HS-5 (cell line): Measurements from ENCODE around the gene SASH1.

ENCODE experiments used
- DNase-seq: peaks from one replicate; pipeline ENCODE4 v3.0.0-alpha.2; 2012; ENCODE audit warnings: low read depth

Gene SASH1

DNA sequence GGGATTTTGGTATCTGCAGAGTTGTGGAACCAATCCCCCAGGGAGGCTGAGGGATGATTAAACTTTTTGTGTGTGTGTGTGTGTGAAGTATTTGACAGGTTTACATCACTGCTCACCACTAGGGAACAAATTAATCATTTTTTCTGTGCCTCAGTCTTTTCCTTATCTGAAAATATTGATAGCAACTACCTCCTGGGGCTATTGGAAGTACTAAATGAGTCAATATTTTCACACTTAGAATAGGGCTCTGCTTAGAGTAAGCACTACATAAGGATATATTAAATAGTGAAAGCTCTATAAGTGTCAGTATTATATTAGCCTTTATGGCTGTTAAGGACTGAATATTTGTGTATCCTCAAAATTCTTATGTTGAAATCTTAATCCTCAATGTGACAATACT, 249.0 kb downstream of the SASH1 start:
- no peak for DNase-seq

GRCh38 chr6:148593130-148593812, 250.6 kb downstream of the SASH1 start:
- no peak for DNase-seq

DNA sequence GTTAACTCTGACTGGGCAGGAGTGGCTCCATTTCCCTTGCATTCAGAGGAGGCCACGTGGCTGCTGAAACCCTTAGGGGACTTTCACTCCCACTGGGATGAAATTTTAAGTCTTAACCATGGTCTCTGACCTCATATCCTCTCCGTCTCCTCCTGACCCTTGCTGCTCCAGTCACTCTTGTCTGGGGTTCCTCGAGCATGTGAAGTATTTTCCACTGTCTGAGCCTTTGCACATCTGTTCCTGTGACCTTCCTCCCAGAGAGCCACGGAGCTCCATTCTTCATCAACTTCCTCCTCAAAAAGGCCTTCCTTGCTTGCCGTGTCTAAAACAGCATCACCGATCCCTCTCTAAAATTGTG, 251.2 kb downstream of the SASH1 start:
- no peak for DNase-seq

GRCh38 chr6:148595550-148595949, 252.9 kb downstream of the SASH1 start:
- no peak for DNase-seq

GRCh38 chr6:148596891-148597455, 254.3 kb downstream of the SASH1 start:
- DNase-seq = no peak

DNA sequence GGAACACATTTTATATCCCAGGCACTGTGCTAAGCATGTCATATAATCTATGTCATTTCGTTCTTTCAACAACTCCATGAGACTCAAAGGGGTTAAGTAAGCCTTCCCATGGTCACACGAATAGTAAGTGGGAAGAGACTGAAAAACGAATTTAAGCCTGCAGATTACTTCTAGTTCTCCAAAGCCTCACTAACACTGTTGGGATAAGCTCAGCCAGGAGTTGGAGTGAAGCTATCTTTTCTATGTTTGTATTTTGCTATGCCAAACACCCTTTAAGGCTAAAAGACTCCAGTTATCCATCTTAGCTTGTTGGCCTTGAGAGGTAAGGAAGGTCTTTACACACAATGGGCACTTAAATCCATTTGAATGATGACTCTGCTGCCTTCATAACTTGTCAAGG, 256.1 kb downstream of the SASH1 start:
- no peak for DNase-seq

DNA sequence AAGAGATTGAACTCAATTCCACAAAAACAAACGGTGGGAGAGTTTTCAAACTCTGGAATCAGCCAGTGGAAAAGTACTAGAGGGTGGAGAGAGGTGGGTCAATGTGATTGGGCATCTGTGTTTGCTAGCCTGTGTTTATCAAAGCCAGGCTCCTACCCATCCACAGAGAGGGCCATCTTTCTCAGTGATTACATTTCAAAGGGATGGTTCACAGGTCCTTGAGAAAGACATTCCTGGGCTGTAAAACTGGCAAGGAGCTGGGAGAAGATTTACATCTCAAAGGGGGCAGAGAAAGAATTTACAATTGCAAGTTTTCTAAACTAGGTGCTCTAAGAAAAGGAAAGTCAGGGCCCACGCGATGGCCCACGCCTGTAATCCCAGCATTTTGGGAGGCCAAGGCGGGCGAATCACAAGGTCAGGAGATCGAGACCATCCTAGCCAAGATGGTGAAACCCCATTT, 257.4 kb downstream of the SASH1 start:
- DNase-seq = no peak
